Measurements from ENCODE around the gene NCF4.

The NCF4 gene

DNA sequence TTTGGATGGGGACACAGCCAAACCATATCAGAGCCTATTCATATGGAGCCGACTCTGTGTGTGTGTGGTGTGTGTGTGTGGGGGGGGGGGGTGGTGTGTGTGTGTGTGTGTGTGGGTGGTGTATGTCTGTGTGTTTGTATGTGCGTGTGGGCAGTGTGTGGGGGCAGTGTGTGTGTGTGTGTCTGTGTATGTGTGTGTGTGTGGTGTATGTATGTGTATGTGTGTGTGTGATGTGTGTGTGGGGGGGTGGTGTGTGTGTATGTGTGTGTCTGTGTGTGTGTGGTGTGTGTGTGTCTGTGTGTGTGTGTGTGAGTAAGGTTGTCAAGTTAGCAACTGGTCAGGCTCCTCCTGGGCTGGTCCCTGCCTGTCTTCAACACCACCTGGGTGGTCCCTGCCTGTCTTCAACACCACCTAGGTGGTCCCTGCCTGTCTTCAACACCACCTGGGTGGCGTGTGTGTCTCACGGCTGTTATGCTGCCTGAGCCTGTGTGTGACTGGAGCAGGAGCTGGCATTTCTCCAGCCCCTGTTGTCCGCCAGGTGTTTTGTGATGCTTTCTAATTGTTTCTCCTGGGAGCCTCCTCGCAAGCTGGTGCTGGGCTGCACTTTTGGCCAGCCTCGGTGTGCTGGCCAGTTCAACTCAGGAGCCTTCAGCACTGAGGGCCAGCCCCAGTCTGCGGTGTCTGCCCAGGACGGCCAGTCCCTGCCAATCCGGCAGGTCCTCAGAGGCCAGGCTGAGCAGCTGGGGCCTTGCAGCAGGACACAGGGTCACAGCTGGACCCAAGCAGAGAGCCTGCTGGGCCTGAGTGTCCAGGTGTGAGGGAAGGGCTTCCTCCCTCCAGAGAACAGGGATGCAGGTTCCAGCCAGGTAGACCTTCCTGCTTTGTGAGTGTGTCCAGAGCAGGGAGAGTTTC is 22.4 kb upstream of the NCF4 start:
- peak; percentile 92 for DNase-seq

DNA sequence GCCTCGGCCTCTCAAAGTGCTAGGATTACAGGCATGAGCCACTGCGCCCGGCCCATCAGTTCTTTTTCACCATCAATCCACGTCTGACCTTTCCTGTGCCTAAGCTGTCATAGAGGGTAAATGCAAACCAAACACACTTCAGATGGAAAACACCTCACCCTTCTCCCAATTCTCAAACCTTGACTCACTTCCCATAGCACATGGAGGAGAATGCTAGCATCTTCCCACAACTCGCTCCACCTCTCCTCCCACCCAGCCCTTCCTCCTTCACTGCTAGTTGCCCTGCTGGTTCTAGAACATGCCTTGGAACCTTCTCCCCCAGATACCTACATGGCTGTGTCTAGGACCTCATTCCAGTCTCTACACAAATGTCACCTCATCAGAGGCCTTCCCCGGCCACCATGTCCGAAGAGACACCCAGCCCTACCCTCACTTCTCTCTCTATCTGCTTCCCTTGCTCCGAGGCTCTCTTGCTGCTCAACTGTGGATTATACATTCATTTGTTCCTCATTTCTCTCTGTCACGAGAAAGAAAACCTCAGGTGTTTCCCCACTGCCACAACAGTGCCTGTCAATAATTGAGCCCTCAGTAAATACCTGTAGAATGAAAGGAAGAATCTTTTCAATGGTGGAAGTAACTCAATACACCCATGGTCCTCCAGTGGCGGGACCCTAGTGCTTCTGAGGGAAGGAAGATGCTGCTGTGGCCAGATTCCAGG is 21.3 kb upstream of the NCF4 start:
- peak; percentile 42 for DNase-seq

DNA sequence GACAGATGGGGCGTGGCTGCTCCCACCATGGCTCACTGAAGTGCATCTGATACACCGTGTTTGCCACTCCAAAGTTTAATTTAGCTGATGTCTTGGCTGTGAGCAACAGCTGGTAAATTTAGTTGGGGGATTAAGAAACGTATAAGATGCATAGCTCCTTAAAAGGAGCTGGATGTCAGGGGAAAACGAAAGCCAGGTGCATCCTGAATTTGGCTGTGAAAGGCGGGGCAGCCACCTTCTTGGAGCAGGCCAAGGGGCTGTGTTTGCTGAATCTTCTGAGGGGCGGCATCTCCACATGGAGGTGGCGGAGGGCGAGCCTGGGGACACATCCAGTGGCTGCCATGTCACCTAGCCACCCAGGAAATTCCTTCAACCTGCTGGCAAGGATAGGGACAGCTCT is 20.7 kb upstream of the NCF4 start:
- DNase-seq, result peak; percentile 84

DNA sequence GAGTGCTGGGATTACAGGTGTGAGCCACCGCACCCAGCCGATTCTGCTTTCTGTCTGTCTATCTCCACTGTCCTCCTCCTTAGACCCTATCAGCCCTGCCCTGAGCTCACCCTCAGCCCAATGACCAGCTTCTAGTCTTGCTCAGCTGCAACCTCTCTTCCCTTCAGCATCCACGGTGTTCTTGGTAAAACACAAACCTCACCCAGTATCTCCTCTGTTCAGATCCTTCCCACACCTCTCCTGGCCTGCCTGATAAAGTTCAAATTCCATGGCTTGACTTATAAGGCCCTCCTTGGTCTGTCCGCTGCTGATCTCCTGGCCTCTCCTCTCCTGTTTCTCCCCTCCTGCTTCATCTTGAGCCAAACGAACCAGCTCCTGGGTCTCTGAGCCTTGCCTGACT is 14.5 kb upstream of the NCF4 start:
- no peak for DNase-seq

DNA sequence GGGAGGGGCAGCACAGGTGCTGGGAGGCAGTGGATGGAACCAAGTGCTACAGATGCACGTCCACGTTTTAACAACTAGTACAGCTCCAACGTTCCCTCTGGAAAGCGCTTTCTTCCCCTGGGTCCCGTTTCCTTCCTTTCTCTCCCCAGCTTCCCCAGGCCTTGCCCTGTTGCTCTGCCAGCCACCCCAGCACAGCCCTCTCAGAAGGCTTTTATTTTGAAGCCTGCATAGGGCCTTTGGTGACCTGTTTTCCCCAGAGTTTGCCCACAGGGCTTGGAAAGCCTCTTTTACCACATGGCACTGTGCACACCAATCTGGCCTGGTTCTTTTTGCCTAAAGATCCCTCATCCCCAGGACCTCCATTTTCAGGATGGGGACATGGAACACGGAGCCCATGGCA is 13.9 kb upstream of the NCF4 start:
- DNase-seq, result peak; percentile 23

DNA sequence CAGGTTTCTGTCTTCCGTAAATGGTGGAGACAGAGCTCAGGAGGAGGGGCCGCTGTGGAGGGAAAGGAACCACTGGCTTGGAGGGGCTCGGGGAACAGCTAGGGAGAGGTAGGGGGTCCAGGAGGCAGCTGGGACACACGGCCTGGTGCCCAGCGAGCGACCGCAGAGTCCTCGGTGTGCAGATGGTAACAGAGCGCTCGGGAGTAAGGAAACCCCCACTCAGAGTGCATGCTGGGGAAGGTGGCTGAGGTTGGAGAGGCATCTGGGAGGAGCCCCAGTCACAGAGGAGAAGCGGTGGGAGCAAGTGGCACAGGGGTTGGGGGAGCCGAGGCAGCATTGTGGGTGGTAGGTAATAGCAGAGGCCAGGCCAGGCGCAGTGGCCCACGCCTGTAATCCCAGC is 10.8 kb upstream of the NCF4 start:
- no peak for DNase-seq

DNA sequence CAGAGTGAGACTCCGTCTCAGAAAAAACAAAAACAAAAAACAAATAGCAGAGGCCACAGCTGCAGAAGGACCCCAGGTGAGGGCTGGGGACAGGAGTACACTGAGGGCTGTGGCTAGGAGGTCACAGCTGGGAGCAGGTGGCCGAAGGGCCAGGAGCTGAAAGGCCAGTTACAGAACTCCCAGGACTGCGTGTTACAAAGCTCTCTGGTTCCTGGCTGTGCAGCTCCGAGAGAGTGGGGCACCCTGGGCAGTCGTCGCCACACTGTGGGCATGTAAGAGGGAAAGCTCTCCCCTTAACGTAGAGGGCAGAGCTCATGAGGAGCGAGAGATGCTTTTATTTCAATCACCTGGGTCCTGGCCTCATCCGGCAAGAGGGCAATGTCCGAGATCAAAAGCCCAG is 10.1 kb upstream of the NCF4 start:
- DNase-seq, result no peak

DNA sequence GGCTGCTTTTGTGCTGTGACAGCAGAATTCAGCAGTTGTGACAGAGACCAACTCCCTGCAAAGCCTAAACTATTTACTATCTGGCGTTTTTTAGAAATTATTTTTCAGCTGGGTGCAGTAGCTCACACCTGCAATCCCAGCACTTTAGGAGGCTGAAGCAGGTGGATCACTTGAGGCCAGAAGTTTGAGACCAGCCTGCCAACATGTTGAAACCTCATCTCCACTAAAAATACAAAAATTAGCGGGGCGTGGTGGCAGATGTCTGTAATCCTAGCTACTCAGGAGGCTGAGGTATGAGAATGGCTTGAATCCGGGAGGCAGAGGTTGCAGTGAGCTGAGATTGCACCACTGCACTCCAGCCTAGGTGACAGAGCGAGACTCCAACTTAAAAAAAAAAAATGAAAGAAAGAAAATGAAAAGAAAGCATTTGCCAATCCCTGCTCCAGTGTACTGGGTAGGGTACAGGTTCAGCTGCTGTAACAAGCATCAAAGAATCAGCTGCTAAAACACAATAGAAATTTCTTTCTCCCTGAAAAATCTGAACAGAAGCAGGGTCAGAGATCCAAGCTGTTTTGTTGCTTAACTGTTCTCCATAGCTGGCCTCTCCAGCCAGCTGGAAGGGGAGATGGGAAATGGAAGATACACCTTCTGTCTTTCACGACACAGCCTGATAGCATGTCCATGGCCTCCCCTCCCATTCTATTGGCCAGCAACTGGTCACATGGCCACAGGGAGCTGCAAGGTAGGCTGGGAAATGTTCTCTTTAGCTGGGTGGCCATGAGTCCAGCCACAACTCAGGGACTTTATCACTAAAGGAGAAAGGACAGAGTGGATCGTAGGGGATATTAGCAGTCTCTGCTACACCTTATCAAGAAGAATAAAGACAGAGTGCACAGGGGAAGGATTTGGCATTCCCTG is 8.5 kb upstream of the NCF4 start:
- peak; percentile 79 for DNase-seq

DNA sequence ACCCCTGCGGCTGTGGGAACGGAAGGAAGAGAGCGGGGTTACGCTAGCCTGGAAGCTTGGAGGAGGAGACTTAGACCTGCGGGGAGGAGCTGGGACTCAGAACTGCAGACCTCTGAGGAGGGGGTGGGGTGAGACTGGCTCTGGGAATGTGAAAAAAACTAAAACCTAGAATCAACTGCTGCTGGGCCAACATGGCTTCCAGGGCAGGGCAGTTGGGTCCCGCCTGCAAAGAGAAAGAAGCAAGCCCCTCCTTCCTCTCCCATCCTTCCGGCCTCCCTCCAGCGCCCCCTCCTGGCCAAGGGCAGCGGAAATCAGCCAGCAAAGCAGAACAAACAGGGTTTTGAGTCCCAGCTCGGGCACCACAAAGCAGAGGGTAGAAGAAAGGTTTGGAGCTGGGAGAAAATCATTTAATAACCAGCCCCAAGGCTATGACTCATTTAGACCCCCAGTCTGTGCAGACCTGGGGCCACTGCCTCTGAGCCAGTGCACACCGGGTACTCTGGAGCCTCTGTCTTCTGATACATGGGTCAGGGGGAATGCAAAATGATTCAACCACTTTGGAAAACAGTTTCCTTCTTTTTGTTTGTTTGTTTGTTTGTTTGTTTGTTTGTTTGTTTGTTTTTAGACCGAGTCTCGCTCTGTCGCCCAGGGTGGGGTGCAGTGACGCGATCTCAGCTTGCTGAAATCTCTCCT is 7.3 kb upstream of the NCF4 start:
- peak; percentile 82 for DNase-seq

DNA sequence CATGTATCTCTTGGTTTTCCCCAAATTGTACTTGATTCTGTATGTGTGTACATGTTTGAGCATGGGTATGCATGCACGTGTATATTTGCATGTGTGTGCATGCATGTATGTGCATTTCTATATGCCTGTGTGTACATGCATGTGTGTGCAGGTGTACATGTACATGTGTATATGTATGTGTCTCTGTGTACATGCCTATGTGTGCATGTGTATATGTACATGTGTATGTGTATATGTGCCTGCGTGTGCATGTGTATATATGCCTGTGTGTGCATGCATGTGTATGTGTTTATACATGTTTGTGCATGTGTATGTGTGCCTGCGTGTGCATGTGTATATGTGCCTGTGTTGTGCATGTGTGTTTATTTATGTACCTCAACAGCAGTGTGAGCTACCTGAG is 5.3 kb upstream of the NCF4 start:
- DNase-seq, result no peak

DNA sequence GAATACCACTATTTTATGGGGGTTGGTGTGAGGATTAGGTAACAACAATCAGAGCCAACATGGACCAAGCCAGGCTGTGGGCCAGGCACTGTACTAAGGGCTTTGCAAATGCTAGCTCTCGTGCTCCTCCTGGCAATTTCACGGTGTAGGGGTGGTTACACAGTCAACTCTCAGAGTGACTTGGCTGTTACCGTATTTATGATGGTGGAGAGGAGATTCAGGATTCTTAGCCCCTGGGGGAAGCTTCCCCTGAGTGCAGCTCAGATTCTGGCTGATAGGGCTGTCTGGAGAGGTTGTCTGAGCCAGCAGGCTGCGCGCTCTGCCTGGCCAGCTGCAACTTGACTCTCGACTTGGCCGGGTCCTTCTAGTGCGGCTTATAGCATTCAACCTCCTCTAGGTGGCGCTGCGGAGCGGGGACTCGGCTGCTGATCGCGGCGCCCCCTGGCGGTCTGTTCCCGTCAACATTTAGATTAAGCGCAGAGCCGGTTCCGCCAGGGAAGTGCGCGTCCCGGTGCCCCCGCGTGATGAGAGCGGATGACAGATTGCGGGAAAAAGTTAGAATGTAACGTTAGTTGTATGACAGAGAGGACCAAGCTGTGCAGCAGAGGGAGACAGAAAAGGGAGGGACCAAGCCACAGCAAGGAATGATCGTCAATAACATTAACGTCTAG is 4.5 kb upstream of the NCF4 start:
- DNase-seq, result peak; percentile 95

DNA sequence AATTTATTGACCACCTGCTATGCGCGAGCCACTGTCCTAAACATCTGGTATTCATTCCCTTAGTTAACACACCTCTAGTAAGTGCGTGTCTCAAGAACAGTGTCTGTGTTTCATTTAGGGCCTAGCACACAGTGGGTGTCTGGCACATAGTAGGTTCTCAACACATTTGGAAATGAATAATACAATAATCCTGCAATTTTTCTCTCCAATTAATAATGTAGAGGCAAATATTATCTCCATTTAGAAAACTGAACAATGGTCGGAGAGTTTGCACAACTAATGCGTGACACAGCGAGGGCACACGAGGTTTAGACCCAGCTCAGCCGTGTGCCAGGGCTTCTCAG is 4.0 kb upstream of the NCF4 start:
- DNase-seq, result no peak

DNA sequence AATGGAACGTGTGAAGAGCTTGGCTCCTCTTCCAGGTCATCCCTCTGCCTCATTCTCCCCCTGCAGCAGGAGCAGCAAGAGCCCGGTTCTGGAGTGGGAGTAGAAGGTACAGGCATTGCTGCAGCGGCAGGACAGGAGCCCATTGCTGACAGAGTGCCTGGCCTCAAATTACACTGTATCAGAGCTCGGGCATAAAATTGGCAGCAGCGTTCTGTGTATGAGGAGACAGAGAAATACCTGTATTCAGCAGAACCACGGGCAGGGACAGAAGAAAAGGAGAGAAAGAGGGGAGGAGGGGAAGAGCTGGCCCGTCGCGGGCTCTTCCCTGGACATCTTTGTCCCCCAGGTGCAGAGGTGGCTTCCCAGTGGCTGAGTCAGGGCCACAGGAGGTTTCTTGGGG is 2.6 kb upstream of the NCF4 start:
- DNase-seq, result peak; percentile 72

DNA sequence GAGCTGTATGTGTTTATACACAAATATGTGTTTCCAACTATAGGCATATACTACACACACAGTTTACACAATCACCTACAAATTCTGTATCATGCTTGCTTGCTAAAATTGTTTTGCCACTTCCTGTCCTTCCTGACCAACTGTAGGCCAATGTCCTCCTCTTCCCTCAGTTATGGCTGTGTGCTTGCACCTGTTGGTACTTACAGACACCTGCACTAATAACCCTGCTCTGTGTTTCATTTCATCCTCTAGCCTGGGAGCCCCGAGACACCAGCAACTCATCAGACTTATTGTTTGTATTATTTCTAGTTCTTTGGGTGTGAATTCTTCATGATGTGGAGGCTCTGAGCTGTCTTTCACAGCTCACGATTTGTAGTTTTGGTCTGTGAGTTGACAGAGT is 1.8 kb upstream of the NCF4 start:
- DNase-seq, result peak; percentile 63

DNA sequence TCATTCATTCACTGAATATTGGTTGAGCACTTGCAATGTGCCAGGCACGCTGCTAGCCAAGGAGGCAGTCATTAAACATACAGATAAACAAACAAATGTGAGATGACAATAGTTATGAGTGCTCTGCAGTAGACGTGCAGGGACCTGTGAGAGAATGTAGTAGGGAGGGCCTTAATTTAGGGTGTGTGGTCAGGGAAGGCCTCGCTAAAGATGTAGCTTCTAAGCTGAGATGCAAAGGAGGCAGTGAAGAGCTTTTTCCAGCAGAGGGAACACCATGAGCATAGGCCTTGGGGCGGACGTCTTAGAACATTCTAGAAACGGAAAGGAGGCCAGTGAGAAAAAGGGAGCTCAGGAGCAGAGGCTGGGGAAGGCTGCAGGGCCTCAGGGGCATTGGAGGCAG is 789 bp upstream of the NCF4 start:
- DNase-seq, result peak; percentile 40

DNA sequence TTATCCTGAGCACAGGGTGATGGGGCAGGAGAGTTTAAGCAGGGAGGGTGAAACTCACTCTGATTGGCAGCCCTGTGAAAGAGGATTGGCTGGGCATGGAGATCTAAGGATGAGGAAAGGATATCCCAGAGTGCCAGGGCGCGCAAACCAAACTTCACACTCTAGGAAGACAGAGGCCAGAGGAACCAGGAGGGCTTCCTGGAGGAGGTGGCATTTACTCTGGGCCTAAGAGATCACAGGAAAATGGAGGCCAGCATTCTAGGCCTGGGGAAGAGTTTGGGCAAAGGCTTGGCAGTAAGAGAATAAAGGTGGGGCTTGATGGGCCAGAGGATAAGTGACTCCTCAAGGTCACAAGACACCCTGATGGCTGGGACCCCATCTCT is 377 bp upstream of the NCF4 start:
- DNase-seq, result no peak

DNA sequence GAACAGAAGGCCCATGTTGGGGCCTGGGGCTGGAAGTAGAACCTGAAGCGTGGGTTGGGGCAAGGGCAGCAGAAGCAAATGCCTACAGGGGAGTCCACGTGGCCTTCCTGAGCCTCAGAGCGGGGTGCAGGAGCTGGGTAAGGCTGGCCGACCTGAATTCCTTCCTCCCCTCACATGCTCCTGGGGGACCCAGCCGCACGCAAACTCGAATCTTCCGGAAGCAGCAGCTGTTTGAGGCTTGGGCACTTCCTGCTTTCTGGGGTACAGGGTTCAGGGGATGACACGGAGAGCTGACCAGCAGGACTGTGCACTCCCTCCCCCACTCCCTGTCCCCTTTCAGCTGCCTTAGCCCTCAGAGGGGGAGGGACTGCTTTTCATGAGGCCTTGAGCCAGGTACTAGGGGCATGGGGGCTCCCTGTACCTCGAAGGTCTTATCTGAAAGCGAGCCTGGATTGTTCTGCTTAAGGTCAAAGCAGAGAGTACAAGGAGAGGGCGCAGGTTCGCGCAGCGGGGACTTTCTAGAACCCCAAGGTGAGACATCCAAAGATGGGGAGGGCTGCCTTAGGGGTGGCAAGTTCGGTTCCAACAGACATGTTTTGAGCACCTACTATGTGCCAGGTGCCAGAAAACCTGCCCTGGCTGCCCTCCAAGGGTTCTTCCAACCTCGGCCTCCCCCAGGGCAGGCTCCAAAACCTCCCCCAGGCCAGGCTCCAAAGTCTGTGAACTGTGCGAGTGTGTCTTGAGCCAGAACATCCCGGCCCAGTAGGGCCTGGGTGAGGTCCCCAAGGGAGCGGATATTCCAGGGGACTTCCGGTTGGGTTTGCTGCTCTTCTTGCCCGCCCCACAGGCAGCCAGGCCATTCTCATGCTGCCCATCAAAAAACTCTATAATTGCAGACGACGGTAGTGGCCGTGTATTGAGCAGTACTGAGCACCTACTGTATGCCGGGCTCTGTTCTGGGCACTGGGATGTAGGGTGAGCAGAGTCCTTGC is 1.7 kb downstream of the NCF4 start:
- peak; percentile 74 for DNase-seq

DNA sequence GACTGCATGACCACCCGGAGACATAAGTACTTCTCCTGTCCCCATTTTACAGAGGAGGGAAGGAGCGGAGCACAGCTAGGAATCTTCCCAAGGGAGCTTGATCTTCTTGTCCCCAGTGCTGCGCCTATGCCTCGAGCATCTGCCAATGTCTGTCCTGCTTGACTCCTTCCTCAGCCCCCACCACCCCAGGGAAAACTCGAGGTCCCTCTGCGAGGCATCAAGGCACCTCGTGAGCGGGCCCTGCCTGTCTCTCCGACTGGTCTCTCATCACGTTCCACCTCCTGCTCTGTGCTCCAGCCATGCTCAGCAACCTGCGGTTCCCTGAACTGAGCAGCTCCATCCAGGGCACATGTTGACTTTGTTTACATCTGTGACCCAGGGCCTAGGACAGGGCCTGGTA is 2.5 kb downstream of the NCF4 start:
- no peak for DNase-seq

DNA sequence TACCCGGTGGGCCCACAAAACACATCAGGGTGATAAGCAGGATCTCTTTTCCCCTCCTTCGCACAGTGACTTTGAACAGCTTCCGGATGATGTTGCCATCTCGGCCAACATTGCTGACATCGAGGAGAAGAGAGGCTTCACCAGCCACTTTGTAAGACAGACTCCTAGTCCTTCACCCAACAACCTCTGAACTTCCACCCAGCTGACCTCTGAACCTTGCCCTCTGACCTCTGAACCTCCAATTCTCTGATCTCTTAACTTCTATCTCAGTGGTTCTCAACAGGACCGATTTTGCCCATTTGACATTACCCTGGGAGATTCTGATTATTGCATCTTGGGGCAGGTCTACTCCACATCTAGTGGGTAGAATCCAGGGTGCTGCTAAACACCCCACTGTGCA is 3.2 kb downstream of the NCF4 start:
- no peak for DNase-seq

DNA sequence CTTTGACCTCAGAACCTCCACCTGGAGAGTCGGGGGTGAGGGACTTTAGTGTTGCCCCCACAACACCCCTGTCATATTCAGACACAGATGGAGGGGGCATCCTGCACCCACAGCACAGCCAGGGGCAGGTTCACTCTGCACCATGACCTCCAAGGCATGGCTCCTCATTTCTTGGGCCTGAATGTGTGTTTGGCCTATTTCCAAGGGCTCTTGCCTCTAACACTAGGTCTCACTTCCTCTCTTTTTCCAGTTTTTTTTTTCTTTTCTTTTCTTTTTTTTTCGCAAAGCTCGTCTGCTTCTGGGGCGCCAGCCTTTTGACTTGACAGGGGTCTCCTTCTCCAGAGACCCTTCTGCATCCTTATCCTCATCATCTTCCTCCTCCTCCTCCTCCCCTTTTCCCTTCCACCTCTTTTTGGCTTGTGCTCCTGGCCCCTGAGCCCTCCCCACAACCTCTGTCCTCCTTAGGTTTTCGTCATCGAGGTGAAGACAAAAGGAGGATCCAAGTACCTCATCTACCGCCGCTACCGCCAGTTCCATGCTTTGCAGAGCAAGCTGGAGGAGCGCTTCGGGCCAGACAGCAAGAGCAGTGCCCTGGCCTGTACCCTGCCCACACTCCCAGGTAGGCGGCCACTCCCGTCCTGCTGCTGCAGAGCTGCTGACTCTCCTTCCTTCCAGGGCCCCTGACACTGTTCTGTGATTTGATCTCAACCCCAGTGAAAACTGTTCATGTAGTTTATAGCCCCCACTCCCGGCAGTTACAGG is 3.8 kb downstream of the NCF4 start:
- peak; percentile 77 for DNase-seq
